ENCODE data around the gene BPGM. TPM values are rescaled to one million over a fixed set of nuclear protein-coding genes. Genes with fewer than 3 reads are reported as not detected.

The BPGM gene
- polyA plus RNA-seq, 3 donors: 3.9 to 20.6 (median 18.4) TPM

DNA sequence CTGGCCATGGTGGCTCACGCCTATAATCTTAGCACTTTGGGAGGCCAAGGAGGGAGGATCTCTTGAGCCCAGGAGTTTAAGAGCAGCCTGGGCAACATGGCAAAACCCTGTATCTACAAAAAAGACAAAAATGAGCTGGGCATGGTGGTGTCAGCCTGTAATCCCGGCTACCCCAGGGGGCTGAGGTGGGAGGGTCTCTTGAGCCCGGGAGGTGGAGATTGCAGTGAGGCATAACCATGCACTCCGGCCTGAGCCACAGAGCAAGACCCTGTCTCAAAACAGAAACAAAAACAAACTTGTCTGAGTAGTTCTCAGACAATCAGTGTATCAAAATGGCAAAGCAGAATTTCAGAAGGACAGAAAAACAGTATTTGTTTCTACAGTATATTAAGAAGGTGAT, 45.2 kb upstream of the BPGM start:
- Histone ChIP-seq H3K4me3 (replicated peaks in 1 of 3; ENCODE audit: low read depth in 2 of 3, low read length in 3 of 3) (no peak overlapping the region), H3K9ac (ENCODE audit: insufficient read depth, low read length, poor library complexity, severe bottlenecking) (no peak overlapping the region), H3K79me2 (ENCODE audit: insufficient read depth, low read length) (no peaks in the 10 kb centered on the region), H3K36me3 (replicated peaks in 1 of 2; ENCODE audit: control insufficient read depth in 1 of 2, insufficient read depth in 2 of 2, low read length in 2 of 2) (no peaks in the 10 kb centered on the region), H3K4me1 (ENCODE audit: control insufficient read depth in 1 of 2, insufficient read depth in 2 of 2, low read length in 2 of 2) (peaks cover 19 to 23% of the 10 kb centered on the region in 2 donors), H4K20me1 (ENCODE audit: insufficient read depth, low read length) (no peaks in the 10 kb centered on the region), H3K4me2 (replicated peaks; ENCODE audit: extremely low read depth, low read length, poor library complexity, severe bottlenecking) (no peak overlapping the region), H3K27me3 (ENCODE audit: control insufficient read depth in 2 of 2, insufficient read depth in 2 of 2, low read length in 2 of 2) (no peaks in the 10 kb centered on the region), H3K9me3 (replicated peaks in 1 of 2; ENCODE audit: control insufficient read depth in 1 of 2, insufficient read depth in 1 of 2, low read length in 2 of 2) (no peaks in the 10 kb centered on the region), H3K27ac (ENCODE audit: low read depth in 1 of 2, low read length in 2 of 2) (peak overlapping the region; percentile 53 to 70), H2AFZ (ENCODE audit: insufficient read depth, low read depth, low read length, poor library complexity, severe bottlenecking) (peak overlapping the region; percentile 22)
- peaks cover 26% of the 10 kb centered on the region for H3K4me1 Mint-ChIP-seq
- TF ChIP-seq, protein P1, sequence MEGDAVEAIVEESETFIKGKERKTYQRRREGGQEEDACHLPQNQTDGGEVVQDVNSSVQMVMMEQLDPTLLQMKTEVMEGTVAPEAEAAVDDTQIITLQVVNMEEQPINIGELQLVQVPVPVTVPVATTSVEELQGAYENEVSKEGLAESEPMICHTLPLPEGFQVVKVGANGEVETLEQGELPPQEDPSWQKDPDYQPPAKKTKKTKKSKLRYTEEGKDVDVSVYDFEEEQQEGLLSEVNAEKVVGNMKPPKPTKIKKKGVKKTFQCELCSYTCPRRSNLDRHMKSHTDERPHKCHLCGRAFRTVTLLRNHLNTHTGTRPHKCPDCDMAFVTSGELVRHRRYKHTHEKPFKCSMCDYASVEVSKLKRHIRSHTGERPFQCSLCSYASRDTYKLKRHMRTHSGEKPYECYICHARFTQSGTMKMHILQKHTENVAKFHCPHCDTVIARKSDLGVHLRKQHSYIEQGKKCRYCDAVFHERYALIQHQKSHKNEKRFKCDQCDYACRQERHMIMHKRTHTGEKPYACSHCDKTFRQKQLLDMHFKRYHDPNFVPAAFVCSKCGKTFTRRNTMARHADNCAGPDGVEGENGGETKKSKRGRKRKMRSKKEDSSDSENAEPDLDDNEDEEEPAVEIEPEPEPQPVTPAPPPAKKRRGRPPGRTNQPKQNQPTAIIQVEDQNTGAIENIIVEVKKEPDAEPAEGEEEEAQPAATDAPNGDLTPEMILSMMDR (IDR thresholded peaks at IDR 0.05): no peak
- H3K4me3 Mint-ChIP-seq: no peak overlapping the region
- peaks cover 0 to 14% (median 6%) of the 10 kb centered on the region in 7 donors for H3K9me3 Mint-ChIP-seq
- peaks cover 0 to 7% (median 1%) of the 10 kb centered on the region in 3 donors for H3K27me3 Mint-ChIP-seq (ENCODE audit: low read depth in 3 of 3)
- intact Hi-C loops (cut with micrococcal nuclease): loop anchor here in 1 of 2 donors (10.0 kb wide), 1 partner anchor 167 kb away; no protein-coding TSS in a partner anchor
- no peak for DNase-seq
- H3K36me3 Mint-ChIP-seq: no peaks in the 10 kb centered on the region
- peak overlapping the region in 3 of 7 donors; percentile 25 to 78 (median 57) for H3K27ac Mint-ChIP-seq
- 100% methylated on average over 1 of the region's 4 CpGs for WGBS (ENCODE audit: insufficient coverage)

DNA sequence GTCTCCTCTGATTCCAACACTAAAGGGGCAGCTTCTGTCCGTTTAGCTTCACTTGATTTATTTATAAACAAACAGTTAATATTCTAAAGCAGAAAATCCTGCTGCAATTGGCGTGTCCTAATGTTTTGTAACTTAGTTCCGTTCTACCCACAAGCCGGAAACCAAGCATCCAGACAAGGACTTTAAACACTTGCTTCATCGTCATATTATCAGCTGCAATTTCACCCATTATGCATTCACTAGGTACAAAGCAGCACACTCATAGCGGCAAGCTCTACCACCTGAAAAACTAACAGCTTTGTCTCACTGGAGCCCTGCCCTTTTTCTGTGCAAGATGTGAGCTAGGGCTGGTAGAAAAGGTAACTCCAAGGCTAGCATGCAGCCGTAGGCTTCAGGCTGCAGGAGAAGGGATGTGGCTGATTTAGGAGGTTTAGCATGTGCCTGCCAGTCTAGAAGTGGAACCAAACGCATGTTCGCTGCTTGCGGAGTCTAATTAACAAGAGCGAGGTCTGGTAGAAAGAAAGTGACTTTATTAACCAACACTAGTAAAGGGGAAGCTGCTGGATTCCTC, 43.7 kb upstream of the BPGM start:
- intact Hi-C loops (cut with micrococcal nuclease): loop anchor here in 1 of 2 donors (10.0 kb wide), 1 partner anchor 168 kb away; no protein-coding TSS in a partner anchor
- Histone ChIP-seq H3K27me3 (ENCODE audit: control insufficient read depth in 2 of 2, insufficient read depth in 2 of 2, low read length in 2 of 2) (no peaks in the 10 kb centered on the region), H3K79me2 (ENCODE audit: insufficient read depth, low read length) (no peaks in the 10 kb centered on the region), H3K4me2 (replicated peaks; ENCODE audit: extremely low read depth, low read length, poor library complexity, severe bottlenecking) (peak overlapping the region; percentile 70), H3K9ac (ENCODE audit: insufficient read depth, low read length, poor library complexity, severe bottlenecking) (peak overlapping the region; percentile 5), H3K4me3 (replicated peaks in 1 of 3; ENCODE audit: low read depth in 2 of 3, low read length in 3 of 3) (peak overlapping the region in 2 of 3 experiments; percentile 4 to 57), H2AFZ (ENCODE audit: insufficient read depth, low read depth, low read length, poor library complexity, severe bottlenecking) (no peak overlapping the region), H4K20me1 (ENCODE audit: insufficient read depth, low read length) (no peaks in the 10 kb centered on the region), H3K27ac (ENCODE audit: low read depth in 1 of 2, low read length in 2 of 2) (peak overlapping the region; percentile 44 to 70), H3K36me3 (replicated peaks in 1 of 2; ENCODE audit: control insufficient read depth in 1 of 2, insufficient read depth in 2 of 2, low read length in 2 of 2) (no peaks in the 10 kb centered on the region), H3K4me1 (ENCODE audit: control insufficient read depth in 1 of 2, insufficient read depth in 2 of 2, low read length in 2 of 2) (peaks cover 19 to 23% of the 10 kb centered on the region in 2 donors), H3K9me3 (replicated peaks in 1 of 2; ENCODE audit: control insufficient read depth in 1 of 2, insufficient read depth in 1 of 2, low read length in 2 of 2) (no peaks in the 10 kb centered on the region)
- peak overlapping the region; percentile 42 to 93 (median 82) for H3K27ac Mint-ChIP-seq
- no peaks in the 10 kb centered on the region for H3K36me3 Mint-ChIP-seq
- WGBS (ENCODE audit: insufficient coverage): 39% methylated on average over 5 of the region's 11 CpGs
- H3K4me3 Mint-ChIP-seq: peak overlapping the region; percentile 61 to 84
- TF ChIP-seq, protein P1 (IDR thresholded peaks at IDR 0.05): no peak
- peaks cover 29% of the 10 kb centered on the region for H3K4me1 Mint-ChIP-seq
- H3K27me3 Mint-ChIP-seq (ENCODE audit: low read depth in 3 of 3): peaks cover 0 to 11% (median 1%) of the 10 kb centered on the region in 3 donors
- peaks cover 0 to 6% (median 3%) of the 10 kb centered on the region in 7 donors for H3K9me3 Mint-ChIP-seq
- peak; percentile 23 to 63 (median 39) for DNase-seq

All from CD14-positive monocyte (primary cell).